K562 (cell line): ENCODE results near the gene EGR4. TPM values are rescaled to one million over a fixed set of nuclear protein-coding genes. Genes with fewer than 3 reads are reported as not detected.
"Not testable (repeated sequence)": the region's sequence is repeated elsewhere in the genome, so short reads cannot be mapped to it uniquely, and the experiment has no call there.

Experiments used
- ATAC-seq: fragments of 200-7000 bp; cut with Tn5 transposase; 3 replicates; pipeline ENCODE4 v1.9.1; 2020; ENCODE audit warnings: moderate library complexity
- BruUV-seq: library from RNA; stranded (reverse); fragments of 400-500 nt; replicated peaks from 2 replicates; lab custom pipeline; 2021; lab: Mats Ljungman, UMichigan
- CTCF ChIA-PET: fragments of 300-600 bp; formaldehyde crosslinking; extraction: SDS; loops from one replicate; lab custom pipeline; 2021; ENCODE audit warnings: low intra/inter-chr PET ratio; lab: Yijun Ruan, JAX
- POLR2A ChIA-PET: fragments of 300-600, 350-650 bp; sonication (Branson Sonifier 250); formaldehyde crosslinking; extraction: SDS; loops from one replicate; lab custom pipeline; 2021; ENCODE audit warnings: antibody characterized with exemption, inconsistent platforms; lab: Yijun Ruan, JAX
- DNase-seq, 4 experiments: peaks; one replicate each; pipeline versions ENCODE4 v3.0.0 to v3.0.0-alpha.2; 2011 to 2018; ENCODE audit warnings: low spot score in 3 of 4, mixed read lengths in 3 of 4; ENCODE audit errors: extremely low read depth in 1 of 4
- FAIRE-seq: peaks from 2 replicates; lab custom pipeline; 2011; peaks lifted over from hg19 to GRCh38; lab: Jason Lieb, UNC
- H2AFZ ChIP-seq: 2 replicates; pipeline ENCODE4 v1.6.0; 2011; ENCODE audit warnings: low read depth, low read length, control low read depth, inconsistent platforms
- H3K27ac ChIP-seq: fragments of 200-600 bp; 3 replicates; pipeline ENCODE4 v1.8.0; 2011; ENCODE audit warnings: low read depth, mild to moderate bottlenecking, control low read depth, inconsistent platforms, low read length, moderate library complexity, mixed read lengths; ENCODE audit errors: extremely low read depth
- H3K27me3 ChIP-seq, 2 experiments: fragments of 300-600 bp in 1 of 2; 2 replicates in 1 of 2; 3 replicates in 1 of 2; pipeline versions ENCODE4 v1.6.0 to v1.8.0; 2011; ENCODE audit warnings: inconsistent platforms in 2 of 2, low read length in 2 of 2, mild to moderate bottlenecking in 1 of 2, mixed read lengths in 1 of 2, moderate library complexity in 1 of 2; ENCODE audit not compliant: control insufficient read depth in 2 of 2, insufficient read depth in 2 of 2
- H3K36me3 ChIP-seq: fragments of 300-600 bp; 3 replicates; pipeline ENCODE4 v1.8.0; 2011; ENCODE audit warnings: mild to moderate bottlenecking, low read length, inconsistent platforms; ENCODE audit not compliant: control insufficient read depth, insufficient read depth
- H3K4me1 ChIP-seq, 2 experiments: fragments of 200-600 bp in 1 of 2; replicated peaks in 1 of 2; 2 replicates in 1 of 2; 3 replicates in 1 of 2; pipeline versions ENCODE4 v1.5.1 to v1.8.0; 2011; ENCODE audit warnings: inconsistent platforms in 2 of 2, low read length in 2 of 2, mild to moderate bottlenecking in 1 of 2, mixed read lengths in 1 of 2, moderate library complexity in 1 of 2; ENCODE audit not compliant: control insufficient read depth in 2 of 2, insufficient read depth in 2 of 2
- H3K4me2 ChIP-seq: 2 replicates; pipeline ENCODE4 v1.6.1; 2011; ENCODE audit warnings: low read length, control low read depth, inconsistent platforms, mixed read lengths; ENCODE audit not compliant: insufficient read depth
- H3K4me3 ChIP-seq: fragments of 200-600 bp; sonication (generic), shearing (Covaris generic); 2 replicates; pipeline ENCODE4 v1.5.1; 2016; ENCODE audit warnings: control low read depth, inconsistent platforms
- H3K79me2 ChIP-seq: fragments of 200-600 bp; 3 replicates; pipeline ENCODE4 v1.8.0; 2011; ENCODE audit warnings: low read length, inconsistent platforms; ENCODE audit not compliant: control insufficient read depth, insufficient read depth
- H3K9ac ChIP-seq, 2 experiments: 2 replicates each; pipeline versions ENCODE4 v1.6.0 to v1.6.1; 2011; ENCODE audit warnings: low read depth in 2 of 2, low read length in 2 of 2, control low read depth in 1 of 2, inconsistent platforms in 1 of 2, mild to moderate bottlenecking in 1 of 2, mixed read lengths in 1 of 2; ENCODE audit not compliant: insufficient read depth in 1 of 2
- H3K9me1 ChIP-seq: one replicate; pipeline ENCODE4 v1.6.0; 2011; ENCODE audit warnings: inconsistent platforms, mild to moderate bottlenecking, low read length, moderate library complexity; ENCODE audit not compliant: control insufficient read depth, insufficient read depth
- H3K9me3 ChIP-seq: replicated peaks from 2 replicates; pipeline ENCODE4 v1.5.1; 2011; ENCODE audit warnings: low read depth, low read length, inconsistent platforms; ENCODE audit not compliant: control insufficient read depth, insufficient read depth
- H4K20me1 ChIP-seq: replicated peaks from 2 replicates; pipeline ENCODE4 v1.6.1; 2011; ENCODE audit warnings: low read length, inconsistent platforms, mixed read lengths; ENCODE audit not compliant: control insufficient read depth, insufficient read depth
- CHD7 ChIP-seq: fragments of 200-600 bp; sonication (generic); IDR thresholded peaks from one replicate; pipeline ENCODE4 v1.6.1; 2012; ENCODE audit warnings: mild to moderate bottlenecking, low read depth, low read length, inconsistent platforms
- WGBS: fragments of 100-300 bp; shearing (Covaris generic); methylation state at CpG from one replicate; pipeline ENCODE4 v1.1.6; 2016; ENCODE audit warnings: low coverage, mixed read lengths; ENCODE audit not compliant: insufficient coverage; ENCODE audit errors: missing lambda C conversion rate; 5-methylcytosine and 5-hydroxymethylcytosine counted together
- in situ Hi-C: fragments of 300-500 bp; cut with MboI; formaldehyde crosslinking; loops from 4 replicates; pipeline ENCODE4 v1.15.0; 2018; ENCODE audit warnings: inconsistent platforms, mixed read lengths
- intact Hi-C: fragments of 100-400 bp; cut with micrococcal nuclease; formaldehyde crosslinking; loops from 2 replicates; pipeline ENCODE4 v1.14.2; 2022
- polyA plus RNA-seq, 8 experiments: library from polyadenylated mRNA; depleted of rRNA in 4 of 8; stranded (reverse) in 5 of 8; unstranded in 3 of 8; fragments of >200 nt; fragmentation: Nextera tagmentation in 2 of 8; fragmentation: Illumina TruSeq in 1 of 8; extraction: Ambion mirVana in 2 of 8; extraction: Trizol in 1 of 8; gene quantifications; 2 replicates each; pipeline versions ENCODE4 v1.2.1 to v1.2.3, GENCODE V29; 2011 to 2014; ENCODE audit warnings: inconsistent platforms in 1 of 8, missing spikeins in 1 of 8
- total RNA-seq, 7 experiments: library from RNA; depleted of rRNA in 6 of 7; stranded (reverse); fragments of >200 nt in 6 of 7; fragmentation: Illumina TruSeq in 2 of 7; extraction: Trizol in 2 of 7; gene quantifications; 2 replicates each; pipeline versions ENCODE4 v1.2.1 to v1.2.3, GENCODE V29; 2011 to 2021; ENCODE audit warnings: low replicate concordance in 1 of 7

EGR4 gene
- total and polyA plus RNA-seq, 9 of the 15 experiments (the other 6 are each of a cell fraction or from before 2014, with no cell fraction given): not detected

DNA sequence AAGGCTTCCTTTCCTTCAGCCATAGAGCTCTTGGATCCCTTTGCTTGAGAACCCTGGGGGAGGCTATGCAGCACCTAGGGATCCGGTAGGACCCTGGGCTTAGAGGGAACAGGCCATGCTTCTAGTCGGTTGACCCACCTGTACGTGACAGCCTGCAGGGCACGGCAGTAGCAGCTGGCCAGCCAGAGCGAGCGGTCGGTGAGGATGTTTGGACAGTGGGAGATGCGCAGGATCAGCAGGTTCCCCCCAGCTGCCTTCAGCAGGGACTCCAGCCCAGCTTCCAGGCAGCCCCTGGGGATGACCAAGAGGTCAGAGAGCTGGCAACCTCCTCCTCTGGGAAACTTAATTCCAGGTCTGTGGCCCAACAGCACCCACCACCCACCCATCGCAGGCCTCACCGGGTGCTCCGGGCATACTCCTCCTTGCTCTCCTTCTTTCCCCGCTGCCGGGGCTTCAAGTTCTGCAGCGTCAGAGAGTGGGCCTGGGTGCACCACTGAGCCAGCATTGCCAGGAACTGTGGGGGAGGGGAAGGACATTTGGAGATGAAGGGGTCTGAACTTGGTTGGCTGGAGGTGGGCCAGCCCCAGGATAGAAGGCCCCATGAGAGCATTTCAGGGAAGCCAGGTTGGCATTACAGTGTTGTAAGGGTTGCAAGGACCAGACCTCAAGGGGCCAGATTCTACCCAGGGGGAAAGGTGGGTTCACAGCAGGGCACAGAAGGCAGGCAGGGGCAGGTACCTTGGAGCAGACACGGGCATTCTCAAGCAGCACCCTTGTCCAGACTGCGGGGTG lies 29.6 kb downstream of the EGR4 start (continued):
- TF ChIP-seq CHD7: no peak

GRCh38 chr2:73262691-73263429 lies 30.5 kb downstream of the EGR4 start:
- H3K4me3 ChIP-seq, H3K27me3 ChIP-seq, H4K20me1 ChIP-seq, H3K9me1 ChIP-seq, BruUV-seq, DNase-seq, H3K4me2 ChIP-seq, H3K79me2 ChIP-seq, H3K36me3 ChIP-seq, H3K9me3 ChIP-seq, H3K27ac ChIP-seq, H2AFZ ChIP-seq, in situ Hi-C loops, FAIRE-seq, ATAC-seq: not testable (repeated sequence)
- H3K9ac ChIP-seq: peak overlapping the region in 1 of 2 experiments; percentile 45; a peak in 1 of 4 replicates
- CTCF ChIA-PET: interaction anchor here (0.6 kb wide), 1 partner anchor 99 kb away, joined by 3 read pairs; no protein-coding TSS in a partner anchor
- H3K4me1 ChIP-seq: peaks cover 2 to 14% of the 10 kb centered on the region in 2 experiments; a peak in 2 of 5 replicates
- POLR2A ChIA-PET: interaction anchor here (1.4 kb wide), 1 partner anchor 27 kb away, joined by 6 read pairs; no protein-coding TSS in a partner anchor
- intact Hi-C loops: loop anchor here (5.0 kb wide), 1 partner anchor 176 kb away; no protein-coding TSS in a partner anchor
- WGBS: 52% methylated on average over 14 of the region's 18 CpGs
